Activated CD4-positive, alpha-beta T cell treated with anti-CD3 and anti-CD28 coated beads, Interleukin-2, amount 10 ng/mL, durations not matched to agents 24 days and 14 days (primary cell): ENCODE results near the gene FBLN5. TPM values are rescaled to one million over a fixed set of nuclear protein-coding genes. Genes with fewer than 3 reads are reported as not detected.
"Not testable (repeated sequence)": the region's sequence is repeated elsewhere in the genome, so short reads cannot be mapped to it uniquely, and the experiment has no call there.

Source experiments
- DNase-seq: peaks from one replicate; pipeline ENCODE4 v3.0.0; 2022
- H3K27ac Mint-ChIP-seq: one replicate; pipeline ENCODE4 v1.8.0; 2022; ENCODE audit warnings: mild to moderate bottlenecking, mixed read lengths
- H3K27me3 Mint-ChIP-seq: one replicate; pipeline ENCODE4 v1.8.0; 2022; ENCODE audit warnings: mixed read lengths
- H3K36me3 Mint-ChIP-seq: one replicate; pipeline ENCODE4 v1.8.0; 2022; ENCODE audit warnings: low read depth, mild to moderate bottlenecking, mixed read lengths
- H3K4me1 Mint-ChIP-seq: one replicate; pipeline ENCODE4 v1.8.0; 2021; ENCODE audit warnings: mixed read lengths
- H3K4me3 Mint-ChIP-seq: one replicate; pipeline ENCODE4 v1.8.0; 2022; ENCODE audit warnings: mild to moderate bottlenecking, moderate library complexity, mixed read lengths
- H3K9me3 Mint-ChIP-seq: one replicate; pipeline ENCODE4 v1.8.0; 2021; ENCODE audit warnings: mixed read lengths
- intact Hi-C: fragments of 100-400 bp; cut with micrococcal nuclease; formaldehyde crosslinking; loops from one replicate; pipeline ENCODE4 v1.15.1; 2023
- total RNA-seq: library from RNA; stranded (reverse); gene quantifications from 2 replicates; pipeline ENCODE4 v1.2.3, GENCODE V29; 2022

FBLN5 gene
- total RNA-seq, 1 donor from 2014 or later = 0.68 TPM

DNA sequence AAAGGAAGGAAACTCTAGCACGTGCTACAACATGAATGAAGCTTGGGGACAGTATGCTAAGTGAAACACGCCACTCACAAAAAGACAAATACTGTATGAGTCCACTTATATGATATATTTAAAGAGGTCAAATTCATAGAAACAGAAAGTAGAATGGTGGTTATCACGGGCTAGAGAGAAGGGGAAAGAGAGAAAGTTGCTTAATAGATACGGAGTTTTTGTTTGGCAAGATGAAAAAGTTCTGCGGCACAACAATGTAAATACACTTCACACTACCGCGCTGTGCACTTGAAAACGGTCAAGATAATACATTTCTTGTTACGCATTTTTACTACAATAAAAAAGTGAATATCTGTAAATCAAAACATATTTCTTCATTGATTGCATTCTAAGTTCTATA lies 37.3 kb downstream of the FBLN5 start:
- peak overlapping the region; percentile 29 for H3K27ac Mint-ChIP-seq

GRCh38 chr14:91906374-91906773 lies 41.1 kb downstream of the FBLN5 start:
- intact Hi-C loops = no loop called here

More for the DNA sequence above, 37.3 kb downstream of the FBLN5 start:
- no peaks in the 10 kb centered on the region for H3K36me3 Mint-ChIP-seq
- H3K4me3 Mint-ChIP-seq = no peak overlapping the region
- no peaks in the 10 kb centered on the region for H3K9me3 Mint-ChIP-seq
- intact Hi-C loops = loop anchor here (5.0 kb wide), 1 partner anchor 108 kb away; no protein-coding TSS in a partner anchor
- peaks cover 11% of the 10 kb centered on the region for H3K4me1 Mint-ChIP-seq
- DNase-seq = no peak
- no peaks in the 10 kb centered on the region for H3K27me3 Mint-ChIP-seq

DNA sequence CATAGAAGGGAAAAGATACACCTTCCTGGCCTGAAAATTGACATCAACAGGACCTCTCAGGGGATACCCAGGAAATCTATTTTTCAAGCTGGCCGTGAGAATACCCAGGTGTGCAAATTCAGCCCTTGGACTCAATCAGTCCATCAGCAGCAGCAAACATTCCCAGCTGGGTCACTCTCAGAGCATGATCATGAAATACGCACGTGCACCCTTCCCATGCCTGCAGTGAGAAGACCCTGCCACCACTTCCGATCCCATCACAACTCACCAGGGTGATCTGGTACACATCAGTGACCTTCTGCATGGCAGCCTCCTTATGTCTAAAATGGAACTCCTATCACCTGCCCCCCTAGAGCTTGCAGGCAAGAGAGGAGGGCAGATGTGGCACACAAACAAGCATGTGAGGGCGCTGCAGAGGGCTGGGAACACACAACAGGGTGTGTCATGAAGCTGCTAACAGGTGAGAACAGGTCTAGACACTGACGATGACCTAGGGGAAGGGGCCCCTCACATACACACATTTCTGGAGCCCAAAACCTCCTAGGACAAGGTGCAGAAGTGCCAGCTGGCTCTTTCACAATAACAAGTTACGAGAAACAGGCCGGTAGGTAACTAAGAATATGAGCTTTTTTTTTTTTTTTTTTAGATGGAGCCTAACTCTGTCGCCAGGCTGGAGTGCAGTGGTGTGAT lies 42.4 kb downstream of the FBLN5 start:
- H3K9me3 Mint-ChIP-seq = no peaks in the 10 kb centered on the region
- peaks cover under 1% of the 10 kb centered on the region for H3K4me1 Mint-ChIP-seq
- H3K27me3 Mint-ChIP-seq = peaks cover 4% of the 10 kb centered on the region
- no peak overlapping the region for H3K27ac Mint-ChIP-seq
- no peaks in the 10 kb centered on the region for H3K36me3 Mint-ChIP-seq
- H3K4me3 Mint-ChIP-seq = no peak overlapping the region
- intact Hi-C loops = no loop called here
- no peak for DNase-seq

More at GRCh38 chr14:91906374-91906773, 41.1 kb downstream of the FBLN5 start:
- Mint-ChIP-seq H3K4me1 (peaks cover 7% of the 10 kb centered on the region), H3K4me3 (no peak overlapping the region), H3K27ac (no peak overlapping the region), H3K36me3 (no peaks in the 10 kb centered on the region), H3K27me3 (no peaks in the 10 kb centered on the region), H3K9me3 (no peaks in the 10 kb centered on the region)
- no peak for DNase-seq

GRCh38 chr14:91904483-91904882 lies 43.0 kb downstream of the FBLN5 start:
- intact Hi-C loops = no loop called here
- H3K9me3 Mint-ChIP-seq = no peaks in the 10 kb centered on the region
- H3K36me3 Mint-ChIP-seq = no peaks in the 10 kb centered on the region
- H3K4me3 Mint-ChIP-seq = no peak overlapping the region
- no peaks in the 10 kb centered on the region for H3K4me1 Mint-ChIP-seq
- H3K27me3 Mint-ChIP-seq = peaks cover 4% of the 10 kb centered on the region
- H3K27ac Mint-ChIP-seq = no peak overlapping the region
- no peak for DNase-seq

GRCh38 chr14:91903070-91903469 lies 44.4 kb downstream of the FBLN5 start:
- H3K9me3 Mint-ChIP-seq = no peaks in the 10 kb centered on the region
- no peaks in the 10 kb centered on the region for H3K36me3 Mint-ChIP-seq
- no peak overlapping the region for H3K4me3 Mint-ChIP-seq
- H3K27ac Mint-ChIP-seq = no peak overlapping the region
- no peak for DNase-seq
- no peaks in the 10 kb centered on the region for H3K4me1 Mint-ChIP-seq
- peaks cover 4% of the 10 kb centered on the region for H3K27me3 Mint-ChIP-seq
- intact Hi-C loops = no loop called here

DNA sequence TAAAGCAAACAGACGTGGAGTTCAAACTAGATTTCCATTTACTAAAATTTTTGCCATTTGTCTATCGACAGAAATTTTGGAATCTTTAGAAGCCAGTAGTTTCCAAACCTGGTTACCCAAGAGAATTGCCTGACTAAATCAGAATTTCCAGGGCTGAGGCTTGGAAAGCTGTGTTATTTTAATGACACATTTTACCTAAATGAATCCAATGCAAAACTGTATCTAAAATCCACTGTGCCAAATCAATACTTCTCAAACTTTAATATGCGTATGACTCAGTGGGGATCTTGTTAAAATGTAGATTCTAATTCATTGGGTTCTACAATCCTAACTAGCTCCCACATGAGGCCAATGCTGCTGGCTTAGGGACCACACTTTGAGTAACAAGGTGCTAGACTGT lies 45.2 kb downstream of the FBLN5 start:
- intact Hi-C loops = no loop called here
- Mint-ChIP-seq H3K9me3 (no peaks in the 10 kb centered on the region), H3K36me3 (no peaks in the 10 kb centered on the region), H3K4me3 (no peak overlapping the region), H3K27ac (no peak overlapping the region), H3K4me1 (no peaks in the 10 kb centered on the region), H3K27me3 (peaks cover 4% of the 10 kb centered on the region)
- no peak for DNase-seq

DNA sequence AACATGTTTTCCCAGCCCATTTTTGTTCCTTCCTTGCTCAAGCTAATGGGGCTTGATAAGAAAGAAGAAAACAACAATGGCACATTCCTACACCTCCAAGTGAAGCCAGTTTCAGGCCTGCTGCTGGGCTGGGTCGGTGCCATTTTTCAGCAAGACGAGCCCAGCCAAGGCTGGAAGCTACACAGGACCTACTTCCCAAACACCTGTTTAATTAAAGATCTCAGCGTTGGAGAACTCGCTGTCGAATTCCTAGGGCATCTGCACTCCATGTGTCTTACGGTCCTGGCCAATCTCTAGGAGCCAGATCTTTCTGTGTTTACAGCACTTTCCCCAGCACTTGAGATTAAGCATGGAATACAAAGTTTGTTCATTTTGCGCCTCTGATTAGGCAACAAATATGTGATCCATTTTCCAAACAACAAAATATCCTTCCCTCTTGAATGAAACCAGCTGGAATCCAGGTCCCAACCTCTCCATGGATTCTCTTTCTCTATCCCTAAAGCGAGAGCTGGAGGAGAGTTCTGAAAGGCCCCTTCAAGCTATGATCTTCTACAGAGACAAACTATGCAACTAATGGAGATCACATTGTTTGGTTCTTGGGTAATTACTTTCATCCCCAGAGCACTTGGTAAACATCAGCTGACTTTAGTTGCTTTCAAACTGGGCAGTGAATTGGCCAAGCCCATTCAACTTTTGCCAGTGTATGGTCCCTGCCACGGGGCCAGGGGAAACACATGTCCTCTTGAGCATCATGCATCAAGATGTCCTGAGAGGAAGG lies 45.9 kb downstream of the FBLN5 start:
- Mint-ChIP-seq H3K9me3 (no peaks in the 10 kb centered on the region), H3K36me3 (no peaks in the 10 kb centered on the region), H3K4me1 (no peaks in the 10 kb centered on the region), H3K4me3 (no peak overlapping the region), H3K27ac (no peak overlapping the region), H3K27me3 (peaks cover 4% of the 10 kb centered on the region)
- no peak for DNase-seq
- intact Hi-C loops = no loop called here

- Mint-ChIP-seq H3K4me3 (no peak overlapping the region), H3K9me3 (no peaks in the 10 kb centered on the region), H3K27ac (no peak overlapping the region), H3K36me3 (no peaks in the 10 kb centered on the region), H3K4me1 (no peaks in the 10 kb centered on the region), H3K27me3 (peaks cover 4% of the 10 kb centered on the region)
- DNase-seq = no peak
- intact Hi-C loops = no loop called here
These were observed 47.7 kb downstream of the FBLN5 start for GRCh38 chr14:91899806-91900205.

DNA sequence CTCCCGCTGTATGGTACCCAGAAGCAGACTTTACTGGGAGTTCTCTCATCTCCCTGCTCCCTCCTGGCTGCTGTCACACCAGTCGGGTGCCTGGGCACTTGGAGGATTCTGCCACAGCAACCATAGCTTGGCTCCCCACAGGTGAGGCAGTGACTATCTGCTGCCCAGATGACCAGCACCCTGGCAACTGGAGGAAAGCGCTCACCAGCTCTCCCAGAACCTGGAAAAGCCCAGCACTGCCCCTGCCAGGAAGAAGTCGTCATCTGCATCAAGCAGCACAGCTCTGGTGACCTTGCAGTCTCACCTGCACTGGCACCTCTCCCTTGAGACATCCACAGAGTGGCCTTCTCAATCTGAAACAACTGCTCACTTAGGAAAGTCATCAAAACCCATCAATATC lies 48.3 kb downstream of the FBLN5 start:
- intact Hi-C loops = no loop called here
- no peak overlapping the region for H3K27ac Mint-ChIP-seq
- peak; percentile 69 for DNase-seq

GRCh38 chr14:91898372-91898771 lies 49.1 kb downstream of the FBLN5 start:
- Mint-ChIP-seq H3K4me3 (no peak overlapping the region), H3K4me1 (peaks cover 7% of the 10 kb centered on the region), H3K27me3 (peaks cover 4% of the 10 kb centered on the region), H3K9me3 (no peaks in the 10 kb centered on the region), H3K27ac (no peak overlapping the region), H3K36me3 (no peaks in the 10 kb centered on the region)
- no peak for DNase-seq
- intact Hi-C loops = no loop called here

More for the DNA sequence above, 48.3 kb downstream of the FBLN5 start:
- H3K4me1 Mint-ChIP-seq = no peaks in the 10 kb centered on the region
- no peak overlapping the region for H3K4me3 Mint-ChIP-seq
- H3K9me3 Mint-ChIP-seq = no peaks in the 10 kb centered on the region
- no peaks in the 10 kb centered on the region for H3K36me3 Mint-ChIP-seq
- H3K27me3 Mint-ChIP-seq = peaks cover 4% of the 10 kb centered on the region

DNA sequence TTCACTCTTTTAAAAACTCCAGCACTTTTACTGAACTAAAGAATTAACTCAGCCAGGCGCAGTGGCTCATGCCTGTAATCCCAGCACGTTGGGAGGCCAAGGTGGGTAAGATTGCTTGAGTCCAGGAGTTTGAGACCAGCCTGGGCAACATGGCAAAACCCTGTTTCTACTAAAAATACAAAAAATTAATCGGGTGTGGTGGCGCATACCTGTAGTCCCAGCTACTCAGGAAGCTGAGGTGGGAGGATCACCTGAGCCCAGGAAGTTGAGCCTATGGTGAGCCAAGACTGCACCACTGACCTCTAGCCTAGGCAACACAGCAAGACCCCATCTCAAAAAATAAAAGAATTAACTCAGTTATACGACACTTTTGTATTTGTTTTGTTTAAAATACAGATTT lies 49.8 kb downstream of the FBLN5 start:
- H3K9me3 Mint-ChIP-seq, intact Hi-C loops, H3K27ac Mint-ChIP-seq: not testable (repeated sequence)

GRCh38 chr14:91897106-91897701 lies 50.3 kb downstream of the FBLN5 start:
- H3K36me3 Mint-ChIP-seq = no peaks in the 10 kb centered on the region
- no peak for DNase-seq
- peaks cover 4% of the 10 kb centered on the region for H3K27me3 Mint-ChIP-seq
- no peak overlapping the region for H3K27ac Mint-ChIP-seq
- H3K4me3 Mint-ChIP-seq = no peak overlapping the region
- H3K9me3 Mint-ChIP-seq = no peaks in the 10 kb centered on the region
- intact Hi-C loops = no loop called here
- peaks cover 13% of the 10 kb centered on the region for H3K4me1 Mint-ChIP-seq

More for the DNA sequence above, 49.8 kb downstream of the FBLN5 start:
- H3K4me1 Mint-ChIP-seq = peaks cover 13% of the 10 kb centered on the region
- not testable (repeated sequence) for DNase-seq, H3K27me3 Mint-ChIP-seq, H3K36me3 Mint-ChIP-seq, H3K4me3 Mint-ChIP-seq

- DNase-seq = no peak
These were observed 51.1 kb downstream of the FBLN5 start for GRCh38 chr14:91896419-91896818.

DNA sequence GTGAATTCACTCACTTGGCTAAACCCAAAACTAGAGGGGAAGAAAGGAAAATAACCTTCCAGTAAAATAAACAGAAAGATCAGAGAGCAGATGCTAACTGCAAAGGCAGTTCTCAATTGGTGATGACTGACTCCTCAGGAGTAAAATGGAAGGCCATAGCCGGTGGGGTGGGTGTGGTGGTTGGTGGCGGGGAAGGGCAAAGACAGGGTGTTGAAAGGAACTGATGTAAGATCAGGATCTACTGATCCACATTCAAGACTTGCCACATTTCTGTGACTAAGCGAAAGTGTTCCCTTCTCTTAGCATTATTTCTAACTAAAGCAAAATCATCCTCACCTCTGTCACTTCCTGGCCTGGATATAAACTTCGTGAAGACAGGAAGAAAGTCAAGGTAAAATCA lies 53.8 kb downstream of the FBLN5 start:
- Mint-ChIP-seq H3K27ac (peak overlapping the region; percentile 46), H3K4me3 (no peak overlapping the region), H3K36me3 (no peaks in the 10 kb centered on the region), H3K9me3 (no peaks in the 10 kb centered on the region), H3K4me1 (peaks cover 32% of the 10 kb centered on the region), H3K27me3 (no peaks in the 10 kb centered on the region)
- intact Hi-C loops = loop anchor here (1.0 kb wide), 1 partner anchor 20 kb away; no protein-coding TSS in a partner anchor
- no peak for DNase-seq

More at GRCh38 chr14:91896419-91896818, 51.1 kb downstream of the FBLN5 start:
- no peaks in the 10 kb centered on the region for H3K36me3 Mint-ChIP-seq
- no peak overlapping the region for H3K4me3 Mint-ChIP-seq
- no peak overlapping the region for H3K27ac Mint-ChIP-seq
- no peaks in the 10 kb centered on the region for H3K9me3 Mint-ChIP-seq
- peaks cover 4% of the 10 kb centered on the region for H3K27me3 Mint-ChIP-seq
- H3K4me1 Mint-ChIP-seq = peaks cover 16% of the 10 kb centered on the region
- intact Hi-C loops = no loop called here
